Neural cell (in vitro differentiated cells): ENCODE measurements around the gene SEC22A. TPM values are rescaled to one million over a fixed set of nuclear protein-coding genes. Genes with fewer than 3 reads are reported as not detected.

Experiments used
- H2AFZ ChIP-seq: fragments of 200-600, 300-800 bp; sonication (generic), shearing (Covaris generic); 2 replicates; pipeline ENCODE4 v1.6.0; 2014; ENCODE audit warnings: low read depth, mild to moderate bottlenecking, antibody characterized with exemption, low read length, moderate library complexity
- H3F3A ChIP-seq: fragments of 200-600 bp; shearing (Covaris generic); 2 replicates; pipeline ENCODE4 v1.6.1; 2016; ENCODE audit warnings: mild to moderate bottlenecking, moderate library complexity, mixed read lengths, antibody characterized with exemption, low read length; ENCODE audit not compliant: insufficient read depth, poor library complexity, severe bottlenecking
- H3K27ac ChIP-seq: fragments of 200-600, 300-800 bp; sonication (generic), shearing (Covaris generic); 2 replicates; pipeline ENCODE4 v1.5.1; 2014; ENCODE audit warnings: mild to moderate bottlenecking, low read length, moderate library complexity
- H3K27me3 ChIP-seq: fragments of 300-800, 200-600 bp; sonication (generic), shearing (Covaris generic); 2 replicates; pipeline ENCODE4 v1.6.0; 2014; ENCODE audit warnings: mild to moderate bottlenecking, low read depth, low read length, moderate library complexity; ENCODE audit not compliant: insufficient read depth
- H3K36me3 ChIP-seq: fragments of 300-800, 200-600 bp; sonication (generic), shearing (Covaris generic); 2 replicates; pipeline ENCODE4 v1.5.1; 2014; ENCODE audit warnings: mild to moderate bottlenecking, antibody characterized with exemption, low read length, moderate library complexity; ENCODE audit not compliant: insufficient read depth
- H3K4me2 ChIP-seq: fragments of 300-800, 200-600 bp; sonication (generic), shearing (Covaris generic); 2 replicates; pipeline ENCODE4 v1.6.0; 2014; ENCODE audit warnings: mild to moderate bottlenecking, low read length
- H3K4me3 ChIP-seq: fragments of 300-800, 200-600 bp; sonication (generic), shearing (Covaris generic); 2 replicates; pipeline ENCODE4 v1.5.1; 2014; ENCODE audit warnings: mild to moderate bottlenecking, low read length, moderate library complexity
- H3K79me2 ChIP-seq: fragments of 200-600 bp; shearing (Covaris generic); replicated peaks from 2 replicates; pipeline ENCODE4 v1.6.0; 2014; ENCODE audit warnings: mild to moderate bottlenecking, low read length, moderate library complexity; ENCODE audit not compliant: insufficient read depth
- H3K9ac ChIP-seq: fragments of 300-800, 200-600 bp; sonication (generic), shearing (Covaris generic); 2 replicates; pipeline ENCODE4 v1.6.1; 2016; ENCODE audit warnings: mild to moderate bottlenecking, low read length, mixed read lengths
- H3K9me2 ChIP-seq: fragments of 200-600 bp; shearing (Covaris generic); 2 replicates; pipeline ENCODE4 v1.6.1; 2016; ENCODE audit warnings: mild to moderate bottlenecking, low read length, mixed read lengths; ENCODE audit not compliant: insufficient read depth
- H3K9me3 ChIP-seq: fragments of 200-600, 300-800 bp; sonication (generic), shearing (Covaris generic); 2 replicates; pipeline ENCODE4 v1.6.1; 2016; ENCODE audit warnings: mild to moderate bottlenecking, mixed run types, low read length, moderate library complexity, mixed read lengths
- H4K20me1 ChIP-seq: fragments of 200-600 bp; shearing (Covaris generic); 2 replicates; pipeline ENCODE4 v1.6.1; 2016; ENCODE audit warnings: mild to moderate bottlenecking, mixed run types; ENCODE audit not compliant: insufficient read depth
- EP300 ChIP-seq: fragments of 450-650 bp; conservative IDR thresholded peaks from 2 replicates; pipeline ENCODE4 v1.6.1; 2014; ENCODE audit warnings: antibody characterized with exemption, mild to moderate bottlenecking, moderate library complexity; ENCODE audit not compliant: poor library complexity, severe bottlenecking
- EZH2 ChIP-seq: fragments of 200-600, 300-800 bp; shearing (Covaris generic), sonication (generic); IDR thresholded peaks from 2 replicates; pipeline ENCODE4 v1.6.1; 2014; ENCODE audit warnings: antibody characterized with exemption, low read length, borderline replicate concordance, mild to moderate bottlenecking; ENCODE audit not compliant: insufficient read depth, poor library complexity, severe bottlenecking
- MXI1 ChIP-seq: fragments of 450-650 bp; conservative IDR thresholded peaks from 2 replicates; pipeline ENCODE4 v1.6.1; 2014; ENCODE audit warnings: antibody characterized with exemption, mild to moderate bottlenecking; ENCODE audit not compliant: poor library complexity, severe bottlenecking
- POLR2AphosphoS5 ChIP-seq: IDR thresholded peaks from 2 replicates; pipeline ENCODE4 v1.6.1; 2012
- RAD21 ChIP-seq: fragments of 450-650 bp; conservative IDR thresholded peaks from 2 replicates; pipeline ENCODE4 v1.6.1; 2014; ENCODE audit warnings: antibody characterized with exemption, mild to moderate bottlenecking, moderate library complexity
- SMC3 ChIP-seq: fragments of 450-650 bp; conservative IDR thresholded peaks from 2 replicates; pipeline ENCODE4 v1.6.1; 2014; ENCODE audit warnings: antibody characterized with exemption, mild to moderate bottlenecking, moderate library complexity; ENCODE audit not compliant: poor library complexity
- TAF1 ChIP-seq: IDR thresholded peaks from 2 replicates; pipeline ENCODE4 v1.6.1; 2012; ENCODE audit warnings: low read depth
- polyA plus RNA-seq: library from polyadenylated mRNA; depleted of rRNA; stranded (reverse); fragments of >200 nt; gene quantifications from 2 replicates; pipeline ENCODE4 v1.2.3, GENCODE V29; 2014
- TF ChIP-seq, protein P1 (sequence below): fragments of 450-650 bp; IDR thresholded peaks from 2 replicates; pipeline ENCODE4 v1.5.1; 2014; ENCODE audit warnings: antibody characterized with exemption, mild to moderate bottlenecking, moderate library complexity; ENCODE audit not compliant: poor library complexity, severe bottlenecking
- TF ChIP-seq, protein P2 (sequence below): IDR thresholded peaks from 2 replicates; pipeline ENCODE4 v1.6.1; 2012; ENCODE audit warnings: borderline replicate concordance

Gene SEC22A
- polyA plus RNA-seq, 1 donor from 2014 or later = 44.0 TPM

DNA sequence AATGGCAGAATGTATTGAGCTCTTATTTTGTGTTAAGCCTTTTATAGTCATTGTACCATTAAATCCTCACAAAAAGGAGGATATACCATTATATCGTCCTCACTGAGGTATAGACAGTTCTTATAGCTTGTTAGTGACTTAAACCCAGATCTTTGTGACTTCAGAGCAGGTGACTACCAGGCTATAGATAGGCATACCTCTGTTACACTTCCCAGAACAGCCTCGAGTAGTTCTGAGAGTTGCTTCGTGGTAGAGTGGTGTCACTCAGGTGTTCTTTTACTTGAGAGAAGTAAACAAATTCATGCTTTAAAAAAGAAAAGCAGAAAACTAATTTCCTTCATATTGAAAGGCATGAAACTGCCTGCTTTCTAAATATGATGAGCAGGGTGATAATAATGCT lies 59.9 kb downstream of the SEC22A start:
- no peak overlapping the region for H3K9ac ChIP-seq
- no peak overlapping the region for H3K27ac ChIP-seq
- H3K9me2 ChIP-seq = no peaks in the 10 kb centered on the region
- H3K27me3 ChIP-seq = no peaks in the 10 kb centered on the region
- no peak overlapping the region for H3K4me2 ChIP-seq
- H3K4me3 ChIP-seq = no peak overlapping the region
- TF ChIP-seq EP300 (no peak), EZH2 (no peak)
- no peaks in the 10 kb centered on the region for H3K79me2 ChIP-seq
- no peaks in the 10 kb centered on the region for H4K20me1 ChIP-seq
- H3K36me3 ChIP-seq = peaks cover 9% of the 10 kb centered on the region
- H3K9me3 ChIP-seq = no peaks in the 10 kb centered on the region
- H2AFZ ChIP-seq = no peak overlapping the region
- no peaks in the 10 kb centered on the region for H3F3A ChIP-seq

DNA sequence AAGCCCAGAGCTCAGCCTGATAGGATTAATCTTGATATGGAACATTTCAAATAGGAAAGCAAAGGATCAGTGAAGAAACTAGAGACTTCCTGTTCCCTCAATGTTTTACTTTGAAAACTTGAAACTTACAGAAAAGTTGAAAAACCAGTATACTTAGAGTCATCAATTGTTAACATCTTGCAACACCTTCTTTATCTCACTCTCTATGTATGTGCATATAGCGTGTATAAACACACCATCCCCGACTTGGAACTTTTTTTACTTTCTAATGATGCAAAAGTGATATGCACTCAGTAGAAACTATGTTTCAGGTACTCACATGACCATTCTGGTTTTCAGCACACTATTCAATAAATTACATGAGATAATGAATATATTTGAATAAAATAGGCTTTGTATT lies 60.5 kb downstream of the SEC22A start:
- Histone ChIP-seq H3K27me3 (no peaks in the 10 kb centered on the region), H3K27ac (no peak overlapping the region), H3K4me3 (no peak overlapping the region), H3F3A (no peaks in the 10 kb centered on the region), H3K4me2 (no peak overlapping the region), H3K9ac (no peak overlapping the region), H3K79me2 (no peaks in the 10 kb centered on the region), H3K36me3 (peaks cover 9% of the 10 kb centered on the region), H3K9me3 (no peaks in the 10 kb centered on the region), H3K9me2 (no peaks in the 10 kb centered on the region), H2AFZ (no peak overlapping the region), H4K20me1 (no peaks in the 10 kb centered on the region)
- TF ChIP-seq EP300 = no peak

DNA sequence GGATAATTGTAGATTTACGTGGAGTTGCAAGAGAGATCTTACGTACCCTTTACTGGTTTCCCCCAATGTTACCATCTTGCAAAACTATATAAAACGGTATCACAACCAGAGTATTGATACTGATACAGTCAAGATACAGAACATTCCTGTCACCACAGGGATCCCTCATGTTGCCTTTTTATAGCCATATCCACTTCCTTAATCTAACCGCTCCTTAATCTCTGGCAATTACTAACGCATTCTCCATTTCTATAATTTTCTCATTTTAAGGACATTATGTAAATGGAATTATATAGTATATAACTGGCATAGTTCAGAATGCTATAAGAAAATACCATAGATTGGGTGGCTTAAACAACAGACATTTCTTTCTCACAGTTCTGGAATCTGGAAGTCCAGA lies 61.1 kb downstream of the SEC22A start:
- Histone ChIP-seq H2AFZ (no peak overlapping the region), H3K4me3 (no peak overlapping the region), H3K9me2 (no peaks in the 10 kb centered on the region), H3K36me3 (peaks cover 9% of the 10 kb centered on the region), H3K27me3 (no peaks in the 10 kb centered on the region), H3K27ac (no peak overlapping the region), H4K20me1 (no peaks in the 10 kb centered on the region), H3K9ac (no peak overlapping the region), H3K9me3 (no peaks in the 10 kb centered on the region), H3K4me2 (no peak overlapping the region), H3K79me2 (no peaks in the 10 kb centered on the region), H3F3A (no peaks in the 10 kb centered on the region)
- TF ChIP-seq, protein P1, sequence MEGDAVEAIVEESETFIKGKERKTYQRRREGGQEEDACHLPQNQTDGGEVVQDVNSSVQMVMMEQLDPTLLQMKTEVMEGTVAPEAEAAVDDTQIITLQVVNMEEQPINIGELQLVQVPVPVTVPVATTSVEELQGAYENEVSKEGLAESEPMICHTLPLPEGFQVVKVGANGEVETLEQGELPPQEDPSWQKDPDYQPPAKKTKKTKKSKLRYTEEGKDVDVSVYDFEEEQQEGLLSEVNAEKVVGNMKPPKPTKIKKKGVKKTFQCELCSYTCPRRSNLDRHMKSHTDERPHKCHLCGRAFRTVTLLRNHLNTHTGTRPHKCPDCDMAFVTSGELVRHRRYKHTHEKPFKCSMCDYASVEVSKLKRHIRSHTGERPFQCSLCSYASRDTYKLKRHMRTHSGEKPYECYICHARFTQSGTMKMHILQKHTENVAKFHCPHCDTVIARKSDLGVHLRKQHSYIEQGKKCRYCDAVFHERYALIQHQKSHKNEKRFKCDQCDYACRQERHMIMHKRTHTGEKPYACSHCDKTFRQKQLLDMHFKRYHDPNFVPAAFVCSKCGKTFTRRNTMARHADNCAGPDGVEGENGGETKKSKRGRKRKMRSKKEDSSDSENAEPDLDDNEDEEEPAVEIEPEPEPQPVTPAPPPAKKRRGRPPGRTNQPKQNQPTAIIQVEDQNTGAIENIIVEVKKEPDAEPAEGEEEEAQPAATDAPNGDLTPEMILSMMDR = no peak
- TF ChIP-seq EZH2 (no peak), EP300 (no peak), TAF1 (no peak), MXI1 (no peak), POLR2AphosphoS5 (no peak), SMC3 (no peak), RAD21 (no peak)
- TF ChIP-seq, protein P2, sequence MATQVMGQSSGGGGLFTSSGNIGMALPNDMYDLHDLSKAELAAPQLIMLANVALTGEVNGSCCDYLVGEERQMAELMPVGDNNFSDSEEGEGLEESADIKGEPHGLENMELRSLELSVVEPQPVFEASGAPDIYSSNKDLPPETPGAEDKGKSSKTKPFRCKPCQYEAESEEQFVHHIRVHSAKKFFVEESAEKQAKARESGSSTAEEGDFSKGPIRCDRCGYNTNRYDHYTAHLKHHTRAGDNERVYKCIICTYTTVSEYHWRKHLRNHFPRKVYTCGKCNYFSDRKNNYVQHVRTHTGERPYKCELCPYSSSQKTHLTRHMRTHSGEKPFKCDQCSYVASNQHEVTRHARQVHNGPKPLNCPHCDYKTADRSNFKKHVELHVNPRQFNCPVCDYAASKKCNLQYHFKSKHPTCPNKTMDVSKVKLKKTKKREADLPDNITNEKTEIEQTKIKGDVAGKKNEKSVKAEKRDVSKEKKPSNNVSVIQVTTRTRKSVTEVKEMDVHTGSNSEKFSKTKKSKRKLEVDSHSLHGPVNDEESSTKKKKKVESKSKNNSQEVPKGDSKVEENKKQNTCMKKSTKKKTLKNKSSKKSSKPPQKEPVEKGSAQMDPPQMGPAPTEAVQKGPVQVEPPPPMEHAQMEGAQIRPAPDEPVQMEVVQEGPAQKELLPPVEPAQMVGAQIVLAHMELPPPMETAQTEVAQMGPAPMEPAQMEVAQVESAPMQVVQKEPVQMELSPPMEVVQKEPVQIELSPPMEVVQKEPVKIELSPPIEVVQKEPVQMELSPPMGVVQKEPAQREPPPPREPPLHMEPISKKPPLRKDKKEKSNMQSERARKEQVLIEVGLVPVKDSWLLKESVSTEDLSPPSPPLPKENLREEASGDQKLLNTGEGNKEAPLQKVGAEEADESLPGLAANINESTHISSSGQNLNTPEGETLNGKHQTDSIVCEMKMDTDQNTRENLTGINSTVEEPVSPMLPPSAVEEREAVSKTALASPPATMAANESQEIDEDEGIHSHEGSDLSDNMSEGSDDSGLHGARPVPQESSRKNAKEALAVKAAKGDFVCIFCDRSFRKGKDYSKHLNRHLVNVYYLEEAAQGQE = no peak
